ENCODE results near the gene PRM1. TPM values are rescaled to one million over a fixed set of nuclear protein-coding genes. Genes with fewer than 3 reads are reported as not detected.

Gene PRM1
- total and polyA plus RNA-seq, 7 experiments from 2014 or later = not detected

- POLR2A ChIA-PET = interaction anchor here (0.8 to 1.1 kb wide), 2 partner anchors 38 to 91 kb away, joined by 3 to 5 read pairs; no protein-coding TSS in a partner anchor
- H3K4me3 ChIP-seq (ENCODE audit: low read length) = no peak overlapping the region
- peaks cover 0 to 1% (median 0%) of the 10 kb centered on the region in 5 donors for H3K36me3 Mint-ChIP-seq
- peaks cover 33 to 47% of the 10 kb centered on the region in 2 donors for H3K4me1 ChIP-seq (ENCODE audit: control insufficient read depth in 2 of 2, insufficient read depth in 2 of 2, low read length in 2 of 2)
- no peaks in the 10 kb centered on the region for H3K27me3 ChIP-seq (ENCODE audit: control insufficient read depth in 2 of 2, insufficient read depth in 2 of 2, low read length in 2 of 2)
- ATAC-seq (no peak), DNase-seq (no peak)
- H3K27ac ChIP-seq (ENCODE audit: low read depth, low read length) = no peak overlapping the region
- intact Hi-C loops (cut with micrococcal nuclease) = no loop called here
- peaks cover 0 to 4% (median 0%) of the 10 kb centered on the region in 5 donors for H3K27me3 Mint-ChIP-seq
- no peaks in the 10 kb centered on the region for H3K9me3 ChIP-seq (ENCODE audit: control insufficient read depth in 2 of 3, low read length in 3 of 3)
- H3K27ac Mint-ChIP-seq = peak overlapping the region in 5 of 9 donors; percentile 71 to 88 (median 80)
- CTCF ChIA-PET = interaction anchor here (2.6 kb wide), 1 partner anchor 37 kb away, joined by 15 read pairs; no protein-coding TSS in a partner anchor
- peaks cover 0 to 2% (median 0%) of the 10 kb centered on the region in 11 donors for H3K9me3 Mint-ChIP-seq
- no peak overlapping the region for H3K4me3 Mint-ChIP-seq
- peaks cover 0 to 6% (median 0%) of the 10 kb centered on the region in 3 experiments for H3K36me3 ChIP-seq (ENCODE audit: control insufficient read depth in 2 of 3, insufficient read depth in 3 of 3, low read length in 3 of 3)
- H3K4me1 Mint-ChIP-seq = peaks cover 21 to 69% (median 56%) of the 10 kb centered on the region in 7 donors
These were observed 20.5 kb downstream of the PRM1 start for GRCh38 chr16:11260596-11260966.

GRCh38 chr16:11259655-11260595, 21.2 kb downstream of the PRM1 start:
- Mint-ChIP-seq H3K27me3 (peaks cover 0 to 4% (median 0%) of the 10 kb centered on the region in 5 donors), H3K9me3 (peaks cover 0 to 2% (median 0%) of the 10 kb centered on the region in 11 donors), H3K4me3 (peak overlapping the region in 4 of 10 donors; percentile 32 to 91 (median 65)), H3K36me3 (peaks cover 0 to 4% (median 0%) of the 10 kb centered on the region in 5 donors), H3K27ac (peak overlapping the region; percentile 48 to 96 (median 80)), H3K4me1 (peaks cover 21 to 67% (median 56%) of the 10 kb centered on the region in 7 donors)
- ChIA-PET CTCF (interaction anchor here (0.6 to 6.0 kb wide), 4 partner anchors 38 to 290 kb away, joined by 3 to 29 read pairs (median 10); no protein-coding TSS in a partner anchor), POLR2A (interaction anchor here (0.8 to 8.2 kb wide), 4 partner anchors 31 to 284 kb away, joined by 3 to 244 read pairs (median 4); no protein-coding TSS in a partner anchor)
- no peak overlapping the region for H3K4me3 ChIP-seq (ENCODE audit: low read length)
- DNase-seq (no peak), ATAC-seq (no peak)
- intact Hi-C loops (cut with micrococcal nuclease) = loop anchor here (5.0 to 10.0 kb wide), 9 partner anchors 205 to 1542 kb away; partner anchors contain the start of genes CPPED1 (in 1 of the 2), GSPT1 (in 1 of the 2), LITAF (in 1 of the 2) and NUBP1 (in 1 of the 2)
- peaks cover 0 to 8% (median 0%) of the 10 kb centered on the region in 3 experiments for H3K36me3 ChIP-seq (ENCODE audit: control insufficient read depth in 2 of 3, insufficient read depth in 3 of 3, low read length in 3 of 3)
- no peaks in the 10 kb centered on the region for H3K9me3 ChIP-seq (ENCODE audit: control insufficient read depth in 2 of 3, low read length in 3 of 3)
- H3K27ac ChIP-seq (ENCODE audit: low read depth, low read length) = no peak overlapping the region
- H3K27me3 ChIP-seq (ENCODE audit: control insufficient read depth in 2 of 2, insufficient read depth in 2 of 2, low read length in 2 of 2) = no peaks in the 10 kb centered on the region
- peaks cover 33 to 46% of the 10 kb centered on the region in 2 donors for H3K4me1 ChIP-seq (ENCODE audit: control insufficient read depth in 2 of 2, insufficient read depth in 2 of 2, low read length in 2 of 2)

GRCh38 chr16:11258553-11259492, 22.3 kb downstream of the PRM1 start:
- H3K4me3 Mint-ChIP-seq = peak overlapping the region; percentile 59 to 95 (median 76)
- peak overlapping the region; percentile 22 for H3K4me3 ChIP-seq (ENCODE audit: low read length)
- ATAC-seq (peak; percentile 4), DNase-seq (peak in 7 of 9 donors; percentile 43 to 72 (median 63))
- peak overlapping the region; percentile 76 to 96 (median 86) for H3K27ac Mint-ChIP-seq
- peaks cover 0 to 2% (median 0%) of the 10 kb centered on the region in 11 donors for H3K9me3 Mint-ChIP-seq
- intact Hi-C loops (cut with micrococcal nuclease) = loop anchor here (1.0 to 10.0 kb wide), 13 partner anchors 38 to 1543 kb away; partner anchors contain the start of genes CPPED1 (in 1 of the 2), GSPT1 (in 1 of the 2), LITAF (in 1 of the 2) and NUBP1 (in 1 of the 2)
- H3K4me1 Mint-ChIP-seq = peaks cover 16 to 57% (median 49%) of the 10 kb centered on the region in 7 donors
- no peaks in the 10 kb centered on the region for H3K9me3 ChIP-seq (ENCODE audit: control insufficient read depth in 2 of 3, low read length in 3 of 3)
- peaks cover 0 to 11% (median 0%) of the 10 kb centered on the region in 5 donors for H3K36me3 Mint-ChIP-seq
- peaks cover 0 to 8% (median 0%) of the 10 kb centered on the region in 3 experiments for H3K36me3 ChIP-seq (ENCODE audit: control insufficient read depth in 2 of 3, insufficient read depth in 3 of 3, low read length in 3 of 3)
- H3K4me1 ChIP-seq (ENCODE audit: control insufficient read depth in 2 of 2, insufficient read depth in 2 of 2, low read length in 2 of 2) = peaks cover 34 to 38% of the 10 kb centered on the region in 2 donors
- peak overlapping the region; percentile 57 for H3K27ac ChIP-seq (ENCODE audit: low read depth, low read length)
- CTCF ChIA-PET = interaction anchor here (0.9 to 6.0 kb wide), 5 partner anchors 19 to 289 kb away, joined by 3 to 29 read pairs (median 5); no protein-coding TSS in a partner anchor
- POLR2A ChIA-PET = interaction anchor here (0.6 to 8.2 kb wide), 9 partner anchors 10 to 466 kb away, joined by 3 to 244 read pairs (median 4); partner anchors contain the start of gene TNP2
- peaks cover 0 to 4% (median 0%) of the 10 kb centered on the region in 5 donors for H3K27me3 Mint-ChIP-seq
- no peaks in the 10 kb centered on the region for H3K27me3 ChIP-seq (ENCODE audit: control insufficient read depth in 2 of 2, insufficient read depth in 2 of 2, low read length in 2 of 2)

GRCh38 chr16:11257131-11257938, 23.8 kb downstream of the PRM1 start:
- ATAC-seq (peak; percentile 28), DNase-seq (peak in 8 of 9 donors; percentile 26 to 64 (median 40))
- CTCF ChIA-PET = interaction anchor here (0.6 to 6.0 kb wide), 10 partner anchors 24 to 294 kb away, joined by 3 to 31 read pairs (median 6); no protein-coding TSS in a partner anchor
- peak overlapping the region; percentile 97 for H3K27ac ChIP-seq (ENCODE audit: low read depth, low read length)
- peaks cover 0 to 26% (median 4%) of the 10 kb centered on the region in 5 donors for H3K36me3 Mint-ChIP-seq
- H3K9me3 ChIP-seq (ENCODE audit: control insufficient read depth in 2 of 3, low read length in 3 of 3) = no peaks in the 10 kb centered on the region
- POLR2A ChIA-PET = interaction anchor here (0.6 to 8.2 kb wide), 15 partner anchors 7 to 946 kb away, joined by 3 to 244 read pairs (median 7); no protein-coding TSS in a partner anchor
- peaks cover 39 to 40% of the 10 kb centered on the region in 2 donors for H3K4me1 ChIP-seq (ENCODE audit: control insufficient read depth in 2 of 2, insufficient read depth in 2 of 2, low read length in 2 of 2)
- peaks cover 12 to 54% (median 50%) of the 10 kb centered on the region in 7 donors for H3K4me1 Mint-ChIP-seq
- no peaks in the 10 kb centered on the region for H3K27me3 ChIP-seq (ENCODE audit: control insufficient read depth in 2 of 2, insufficient read depth in 2 of 2, low read length in 2 of 2)
- H3K27me3 Mint-ChIP-seq = peaks cover 0 to 4% (median 0%) of the 10 kb centered on the region in 5 donors
- peak overlapping the region; percentile 88 to 97 (median 94) for H3K27ac Mint-ChIP-seq
- peak overlapping the region; percentile 91 to 98 (median 94) for H3K4me3 Mint-ChIP-seq
- H3K4me3 ChIP-seq (ENCODE audit: low read length) = peak overlapping the region; percentile 85
- intact Hi-C loops (cut with micrococcal nuclease) = loop anchor here (1.0 to 10.0 kb wide), 14 partner anchors 40 to 1545 kb away; partner anchors contain the start of genes ZC3H7A (in 2 of the 2), CPPED1 (in 1 of the 2), GSPT1 (in 1 of the 2) and LITAF (in 1 of the 2)
- peaks cover 0 to 2% (median 0%) of the 10 kb centered on the region in 11 donors for H3K9me3 Mint-ChIP-seq
- peaks cover 0 to 8% (median 6%) of the 10 kb centered on the region in 3 experiments for H3K36me3 ChIP-seq (ENCODE audit: control insufficient read depth in 2 of 3, insufficient read depth in 3 of 3, low read length in 3 of 3)
